HG03196 (cell line): ENCODE measurements around the gene MICOS13.

Experiments
- ATAC-seq: cut with Tn5 transposase; IDR thresholded peaks from one replicate; pipeline ENCODE4 v1.9.1; 2021; ENCODE audit not compliant: unreplicated experiment

MICOS13 gene

DNA sequence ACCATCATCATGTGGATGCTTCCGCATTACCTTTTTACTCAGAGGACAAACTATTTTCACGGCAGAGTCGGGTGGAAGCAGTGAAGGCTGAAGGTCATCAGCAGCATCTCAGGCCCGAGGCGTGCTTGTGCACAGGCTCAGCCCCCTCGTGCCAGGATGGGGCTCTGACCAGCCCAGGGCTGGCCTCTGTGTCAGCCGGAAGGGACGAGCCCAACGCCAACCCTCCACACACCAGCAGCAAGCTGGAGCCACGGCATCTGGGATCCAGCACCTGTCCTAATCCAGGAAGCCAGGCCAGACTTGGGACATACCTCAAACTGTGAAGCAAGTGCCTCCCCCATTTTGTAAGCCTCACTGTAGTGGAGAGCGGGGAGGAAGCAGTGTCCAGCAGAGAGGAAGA is 11.1 kb downstream of the MICOS13 start:
- no peak for ATAC-seq

DNA sequence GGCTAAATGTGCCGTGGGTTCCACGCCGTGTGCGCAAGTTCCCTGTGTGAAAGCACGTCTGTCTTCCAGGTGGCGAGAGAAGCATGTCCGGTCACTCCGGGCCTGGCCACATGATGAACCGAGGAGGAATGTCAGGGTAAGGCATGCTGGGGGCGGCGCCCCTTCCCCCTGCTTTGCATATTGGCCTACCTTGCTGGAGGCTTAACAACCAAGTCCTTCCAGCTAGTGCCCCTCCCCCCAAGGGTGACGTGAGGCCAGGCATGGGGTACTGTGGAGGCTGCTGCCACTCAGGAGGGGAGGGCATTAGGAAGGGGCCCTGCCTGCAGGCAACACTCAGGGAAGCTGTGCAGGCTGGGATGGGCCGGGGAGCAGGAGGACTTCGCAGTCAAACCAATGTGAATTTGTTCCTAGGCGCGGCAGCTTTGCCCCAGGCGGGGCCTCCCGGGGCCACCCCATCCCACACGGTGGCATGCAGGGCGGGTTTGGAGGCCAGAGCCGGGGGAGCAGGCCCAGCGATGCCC is 12.5 kb downstream of the MICOS13 start:
- no peak for ATAC-seq

DNA sequence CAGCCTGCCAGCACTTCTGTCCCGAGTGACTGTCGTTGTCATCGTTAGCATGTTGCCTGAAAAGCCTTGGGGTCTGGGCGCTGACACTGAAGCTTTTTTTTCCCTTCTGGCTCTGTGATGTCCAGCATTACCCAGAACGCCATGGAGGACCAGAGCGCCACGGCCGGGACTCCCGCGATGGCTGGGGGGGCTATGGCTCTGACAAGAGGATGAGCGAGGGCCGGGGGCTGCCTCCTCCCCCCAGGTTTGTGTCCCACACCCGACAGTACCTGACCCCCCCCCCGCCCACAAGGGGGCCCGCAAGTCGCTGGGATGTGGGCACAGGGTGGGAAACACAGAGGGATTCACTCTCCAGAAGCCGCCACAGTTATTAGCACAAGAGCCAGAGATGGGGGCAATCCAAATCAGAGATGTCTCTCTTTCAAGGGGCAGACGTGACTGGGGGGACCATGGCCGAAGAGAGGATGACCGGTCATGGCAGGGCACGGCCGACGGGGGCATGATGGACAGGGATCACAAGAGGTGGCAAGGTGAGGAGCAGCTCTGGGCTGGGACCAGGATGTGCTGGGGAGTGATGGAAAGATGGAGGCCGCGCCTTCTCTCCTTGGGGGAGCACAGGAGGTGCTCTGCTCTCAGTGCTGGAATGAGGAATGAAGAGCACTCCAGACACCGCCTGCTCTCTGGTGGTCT is 13.2 kb downstream of the MICOS13 start:
- no peak for ATAC-seq

DNA sequence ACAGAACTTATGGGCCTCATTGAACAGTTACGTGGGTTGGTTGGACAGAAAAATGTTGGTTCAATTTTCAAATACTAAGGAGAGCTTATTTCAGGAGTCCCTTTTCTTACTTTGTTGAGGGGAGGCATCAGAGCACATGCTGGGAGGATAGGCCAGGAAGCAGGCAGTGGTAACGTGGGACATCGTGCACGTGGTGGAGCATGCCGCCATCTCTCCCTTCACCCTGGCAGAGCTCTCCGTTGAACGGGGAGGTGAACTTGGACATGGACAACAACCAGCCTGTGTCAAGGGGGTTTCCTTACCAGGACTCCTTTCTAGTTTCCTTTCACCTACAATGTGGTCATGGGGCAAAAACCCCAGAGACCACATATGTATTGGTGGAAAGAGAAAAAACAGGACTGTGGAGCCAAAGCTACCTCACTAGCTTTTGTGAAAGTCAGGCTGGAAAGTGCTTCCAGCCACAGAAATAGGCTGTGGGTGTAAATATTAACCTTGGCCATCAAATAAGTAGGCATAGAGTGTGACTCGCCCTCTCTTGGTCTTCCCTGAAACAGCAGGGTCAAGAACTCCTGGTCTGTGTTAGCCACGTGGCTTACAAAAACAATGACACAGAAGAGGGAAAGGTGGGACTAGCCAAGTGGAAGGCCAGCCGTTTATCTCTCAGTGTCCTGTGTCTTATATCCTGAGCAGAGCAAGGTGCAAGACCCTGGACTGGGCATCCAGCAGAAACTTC is 14.4 kb downstream of the MICOS13 start:
- no peak for ATAC-seq

DNA sequence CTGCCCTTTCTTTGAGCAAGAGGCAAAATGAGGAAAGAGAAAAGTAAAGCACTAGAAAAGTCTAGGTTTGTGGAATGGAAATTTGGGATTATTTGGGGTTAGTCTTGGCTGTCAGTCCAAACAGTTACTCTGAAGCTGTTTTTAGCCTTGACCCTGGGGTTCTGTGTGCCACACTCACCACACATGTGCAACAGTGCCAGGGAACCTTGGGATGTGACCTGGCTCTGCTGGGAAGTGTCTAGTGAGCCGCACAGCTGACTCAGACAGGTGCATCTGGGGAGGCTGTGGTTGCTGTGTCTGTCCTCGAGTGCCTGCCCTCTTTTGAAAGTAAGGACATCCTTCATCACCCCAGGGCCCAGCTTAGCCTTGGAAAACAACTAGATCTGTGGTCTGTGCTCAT is 15.8 kb downstream of the MICOS13 start:
- ATAC-seq, result no peak

- ATAC-seq, result no peak
Measured at GRCh38 chr19:5663904-5664303, 16.4 kb downstream of the MICOS13 start.

DNA sequence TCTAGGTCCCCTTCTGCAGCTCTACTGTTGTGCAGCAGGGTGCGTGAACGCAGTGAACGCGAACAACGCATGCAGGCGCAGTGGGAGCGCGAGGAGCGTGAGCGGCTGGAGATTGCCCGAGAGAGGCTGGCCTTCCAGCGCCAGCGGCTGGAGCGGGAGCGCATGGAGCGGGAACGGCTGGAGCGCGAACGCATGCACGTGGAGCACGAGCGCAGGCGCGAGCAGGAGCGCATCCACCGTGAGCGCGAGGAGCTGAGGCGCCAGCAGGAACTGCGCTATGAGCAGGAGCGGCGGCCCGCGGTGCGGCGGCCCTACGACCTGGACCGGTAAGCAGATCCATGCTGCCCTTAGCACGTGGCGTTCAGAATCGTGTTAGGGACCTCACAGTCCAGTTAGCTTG is 18.8 kb downstream of the MICOS13 start:
- no peak for ATAC-seq

DNA sequence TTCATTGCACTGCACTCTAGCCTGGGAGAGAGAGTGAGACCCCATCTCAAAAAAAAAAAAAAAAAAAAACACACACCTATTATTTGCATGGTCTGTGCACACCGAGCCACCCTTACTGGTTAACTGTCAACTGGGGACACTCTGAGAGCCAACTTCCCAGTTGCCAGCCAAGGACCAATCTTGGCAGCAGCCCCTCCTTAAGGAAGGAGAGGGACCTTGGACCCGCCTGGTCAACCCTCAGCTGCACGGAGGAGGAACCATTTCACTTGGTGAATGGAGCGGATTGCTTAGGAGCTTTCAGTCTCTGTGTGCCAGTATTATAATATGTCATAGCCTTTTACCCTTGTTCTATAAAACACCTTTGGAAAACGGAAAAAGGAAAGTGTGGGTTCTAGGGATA is 24.9 kb downstream of the MICOS13 start:
- no peak for ATAC-seq

DNA sequence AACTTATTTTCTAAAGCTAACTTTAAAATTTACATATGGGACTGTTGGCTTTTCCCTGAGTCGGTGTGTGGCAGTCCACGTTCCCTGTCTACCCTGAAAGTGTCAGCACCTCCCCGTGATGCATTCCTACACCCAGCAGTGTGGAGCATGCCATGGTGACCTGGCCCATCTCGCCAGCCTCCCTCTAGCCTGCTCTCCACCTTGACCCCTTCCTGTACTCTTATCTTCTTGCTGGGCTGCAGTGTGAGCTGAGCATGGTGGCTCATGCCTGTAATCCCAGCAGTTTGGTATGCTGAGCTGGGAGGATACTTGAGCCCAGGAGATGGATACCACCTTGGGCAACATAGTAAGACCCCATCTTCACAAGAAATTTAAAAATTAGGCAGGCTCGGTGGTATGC is 25.4 kb downstream of the MICOS13 start:
- no peak for ATAC-seq

DNA sequence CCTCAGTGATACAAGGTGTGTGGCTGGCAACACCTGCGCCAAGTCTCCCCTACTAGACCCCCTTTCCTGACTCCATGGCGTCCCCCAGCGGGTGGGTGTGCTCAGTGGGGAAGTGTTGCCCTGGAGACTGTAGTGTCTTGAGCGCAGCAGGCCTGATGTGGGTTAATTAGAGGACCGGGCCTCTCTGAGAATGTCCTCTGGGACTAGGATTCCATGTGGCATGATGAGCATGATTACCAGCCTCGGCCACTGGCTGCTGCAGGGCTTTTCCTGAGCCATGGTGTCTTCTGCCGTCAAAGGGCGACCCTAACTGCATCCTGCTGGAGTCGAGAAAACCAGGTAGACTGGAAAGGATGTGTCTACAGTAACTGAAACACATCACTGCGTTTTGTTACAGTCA is 28.1 kb downstream of the MICOS13 start:
- no peak for ATAC-seq

DNA sequence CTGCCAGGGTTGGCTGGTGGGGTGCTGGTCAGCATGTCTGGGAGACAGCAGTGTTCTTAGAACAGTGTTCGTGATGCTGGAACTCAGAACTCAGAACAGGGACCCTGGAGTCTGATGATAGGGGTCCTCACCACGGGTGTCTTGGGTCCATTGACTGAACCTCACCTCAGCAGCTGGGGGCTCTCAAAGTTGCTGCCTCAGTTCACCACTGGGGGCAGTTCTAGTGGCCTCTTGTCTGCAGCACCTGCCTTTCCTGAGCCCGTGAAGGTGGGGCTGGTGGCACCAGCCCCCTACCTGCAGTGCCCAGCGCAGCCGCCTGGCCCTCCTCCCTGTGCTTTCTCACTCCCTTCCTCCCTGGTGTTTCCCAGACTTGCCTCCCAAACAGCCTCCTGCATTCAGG is 29.0 kb downstream of the MICOS13 start:
- ATAC-seq, result no peak

GRCh38 chr19:5648464-5648863 is 31.9 kb downstream of the MICOS13 start:
- no peak for ATAC-seq

- no peak for ATAC-seq
Measured at GRCh38 chr19:5646703-5647102, 33.6 kb downstream of the MICOS13 start.

DNA sequence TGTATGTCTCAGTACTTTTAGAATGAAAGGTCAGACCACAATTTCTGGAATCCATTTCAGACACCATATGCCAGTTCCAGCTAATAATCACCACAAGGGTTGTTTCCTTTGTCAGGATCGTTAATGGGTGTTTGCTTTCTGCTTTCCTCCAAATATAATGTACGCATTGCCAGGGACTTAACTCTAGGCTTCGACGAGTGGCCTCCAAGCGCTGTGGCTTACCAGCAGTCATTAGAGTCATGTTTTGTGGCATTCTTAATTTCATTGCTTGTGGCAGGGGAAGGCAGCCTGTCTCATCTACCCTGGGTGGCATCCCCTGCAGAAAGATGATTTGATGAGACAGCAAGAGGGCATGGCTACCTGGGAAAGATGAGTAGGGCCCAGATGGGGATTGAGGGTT is 34.9 kb downstream of the MICOS13 start:
- no peak for ATAC-seq

GRCh38 chr19:5644037-5644436 is 36.3 kb downstream of the MICOS13 start:
- ATAC-seq, result no peak

- ATAC-seq, result no peak
Measured at GRCh38 chr19:5643060-5643459, 37.3 kb downstream of the MICOS13 start.

DNA sequence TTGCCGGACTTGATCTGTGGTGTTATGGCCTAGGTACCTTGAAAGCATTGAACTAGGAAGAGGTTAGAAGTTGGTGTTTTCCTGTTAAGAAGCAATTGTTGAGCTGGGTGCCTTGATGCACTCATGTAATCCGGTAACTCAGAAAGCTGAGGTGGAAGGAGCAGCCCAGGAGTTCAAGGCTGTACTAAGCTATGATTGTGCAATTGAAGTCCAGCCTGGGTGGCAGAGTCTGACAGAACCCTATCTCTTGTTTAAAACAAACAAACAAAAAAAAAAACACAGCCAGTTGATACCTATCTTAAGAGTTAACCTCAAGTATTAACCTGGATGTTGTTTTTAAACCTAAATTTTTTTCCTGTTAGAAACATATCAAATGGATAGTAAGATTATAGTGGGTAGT is 38.1 kb downstream of the MICOS13 start:
- ATAC-seq, result no peak

DNA sequence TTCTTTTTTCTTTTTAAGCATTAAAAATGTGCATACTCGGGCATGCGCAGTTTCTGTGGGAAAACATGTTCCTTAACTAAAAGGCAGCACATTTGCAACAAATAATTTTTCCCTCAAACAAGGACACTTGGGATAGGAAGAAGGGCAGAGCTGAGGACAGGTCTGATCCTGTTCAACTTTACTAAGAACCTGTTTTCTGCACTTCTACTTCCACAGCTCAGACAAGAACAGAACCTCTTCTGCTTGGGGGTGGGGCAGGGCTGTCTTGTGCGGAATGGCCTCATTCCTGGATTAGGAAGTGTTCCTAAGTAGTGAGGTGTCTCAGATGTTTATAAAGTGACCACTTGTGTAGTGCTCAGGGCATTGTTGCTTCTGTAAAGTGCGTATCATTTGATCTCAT is 39.1 kb downstream of the MICOS13 start:
- no peak for ATAC-seq

DNA sequence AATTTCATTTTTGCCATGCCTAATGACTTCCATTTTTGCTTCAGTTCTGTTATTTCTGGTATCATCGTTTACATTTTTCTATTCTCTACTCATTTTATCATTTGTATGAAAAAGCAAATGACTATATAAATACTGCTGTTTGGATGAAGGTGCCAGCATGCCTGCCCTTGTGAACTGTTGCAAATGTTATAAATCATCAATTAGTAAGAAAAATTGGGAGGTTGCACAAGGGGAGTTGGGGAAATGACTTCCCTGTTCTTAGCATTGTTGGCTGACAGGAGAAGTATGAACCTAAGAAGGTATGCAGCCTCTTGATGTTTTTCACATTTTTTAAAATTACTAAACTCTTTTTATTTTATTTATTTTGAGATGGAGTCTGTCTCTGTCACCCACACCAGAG is 42.3 kb downstream of the MICOS13 start:
- no peak for ATAC-seq

- ATAC-seq, result no peak
Measured at GRCh38 chr19:5635427-5635826, 44.9 kb downstream of the MICOS13 start.

DNA sequence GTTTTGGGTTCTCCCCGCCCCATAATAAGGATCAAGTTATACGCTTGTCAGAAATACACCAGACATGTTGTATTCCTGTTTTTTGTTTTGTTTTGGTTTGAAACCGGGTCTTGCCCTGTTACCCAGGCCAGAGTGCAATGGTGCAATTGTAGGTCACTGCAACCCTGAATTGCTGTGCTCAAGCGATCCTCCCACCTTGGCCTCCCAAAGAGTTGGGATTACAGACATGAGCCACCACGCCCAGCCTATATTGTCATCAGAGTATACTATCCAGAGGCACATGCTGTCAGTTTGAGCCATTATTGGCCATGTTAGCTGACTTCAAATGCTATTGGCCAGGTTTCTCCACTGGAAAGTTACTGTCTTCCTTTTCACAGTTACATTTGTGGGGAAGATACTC is 47.7 kb downstream of the MICOS13 start:
- no peak for ATAC-seq

DNA sequence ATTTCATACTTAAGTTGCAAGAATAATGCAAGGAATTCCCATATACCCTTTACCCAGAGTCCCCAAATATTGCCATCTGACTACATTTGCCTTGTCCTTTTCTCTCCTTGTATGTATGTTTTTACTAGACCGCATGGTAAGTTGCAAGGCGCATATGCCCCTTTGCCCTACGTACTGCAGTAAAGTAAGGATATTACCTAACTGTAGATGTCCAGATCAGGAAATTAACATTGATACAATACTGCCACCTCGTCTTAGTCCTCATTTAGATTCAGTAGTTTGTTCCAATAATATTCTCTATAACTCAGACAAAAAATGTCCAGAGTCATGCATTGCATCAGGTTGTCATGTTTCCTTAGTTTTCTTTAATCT is 48.1 kb downstream of the MICOS13 start:
- ATAC-seq, result no peak
